GM21576 (cell line): ENCODE measurements around the gene AMBRA1.
"Not testable (repeated sequence)": the region's sequence is repeated elsewhere in the genome, so short reads cannot be mapped to it uniquely, and the experiment has no call there.

ENCODE experiments used
- ATAC-seq: cut with Tn5 transposase; IDR thresholded peaks from one replicate; pipeline ENCODE4 v1.9.1; 2021; ENCODE audit warnings: mild to moderate bottlenecking, moderate library complexity; ENCODE audit not compliant: unreplicated experiment

Gene AMBRA1

DNA sequence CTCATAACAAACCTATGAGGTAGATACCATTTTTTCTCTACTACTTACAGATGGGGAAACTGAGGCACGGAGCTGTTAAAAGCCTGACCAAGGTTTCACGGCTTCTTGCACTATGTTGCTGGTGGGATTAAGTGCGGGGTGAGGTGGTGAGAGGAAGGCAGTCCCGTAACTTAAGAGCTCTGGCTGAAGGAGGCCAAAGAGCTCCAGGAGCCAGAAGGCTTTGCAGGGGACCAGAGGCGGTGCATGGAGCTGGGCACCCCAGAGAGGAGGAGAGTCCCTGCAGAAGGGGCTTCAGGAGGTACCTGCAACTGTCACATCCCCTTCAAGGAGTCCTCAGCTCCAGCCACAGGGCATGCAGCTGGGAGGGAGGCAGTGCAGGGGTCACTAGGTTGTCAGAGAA, 206.4 kb downstream of the AMBRA1 start:
- ATAC-seq, result no peak

GRCh38 chr11:46386674-46387073, 207.1 kb downstream of the AMBRA1 start:
- no peak for ATAC-seq

DNA sequence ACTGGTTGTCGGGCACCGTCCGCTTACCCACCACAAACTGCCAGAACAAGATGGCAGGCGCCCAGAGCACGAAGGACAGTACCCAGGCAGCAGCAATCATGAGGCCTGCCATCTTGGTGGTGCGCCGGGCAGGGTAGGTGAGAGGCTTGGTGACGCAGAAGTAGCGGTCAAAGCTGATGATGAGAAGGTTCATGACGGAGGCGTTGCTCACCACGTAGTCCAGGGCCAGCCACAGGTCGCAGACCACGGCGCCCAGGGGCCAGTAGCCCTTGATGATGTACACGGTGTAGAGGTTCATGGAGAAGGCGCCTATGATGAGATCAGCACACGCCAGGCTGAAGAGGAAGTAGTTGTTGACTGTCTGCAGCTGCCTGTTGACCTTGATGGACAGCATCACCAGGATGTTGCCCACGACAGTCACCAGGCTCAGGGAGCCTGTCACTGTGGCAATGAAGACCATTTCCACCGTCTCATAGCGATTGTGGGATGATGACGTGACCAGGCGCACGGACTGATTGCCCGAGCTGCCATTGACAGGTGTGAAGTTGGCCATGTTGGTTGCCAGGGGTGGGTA, 207.7 kb downstream of the AMBRA1 start:
- no peak for ATAC-seq

DNA sequence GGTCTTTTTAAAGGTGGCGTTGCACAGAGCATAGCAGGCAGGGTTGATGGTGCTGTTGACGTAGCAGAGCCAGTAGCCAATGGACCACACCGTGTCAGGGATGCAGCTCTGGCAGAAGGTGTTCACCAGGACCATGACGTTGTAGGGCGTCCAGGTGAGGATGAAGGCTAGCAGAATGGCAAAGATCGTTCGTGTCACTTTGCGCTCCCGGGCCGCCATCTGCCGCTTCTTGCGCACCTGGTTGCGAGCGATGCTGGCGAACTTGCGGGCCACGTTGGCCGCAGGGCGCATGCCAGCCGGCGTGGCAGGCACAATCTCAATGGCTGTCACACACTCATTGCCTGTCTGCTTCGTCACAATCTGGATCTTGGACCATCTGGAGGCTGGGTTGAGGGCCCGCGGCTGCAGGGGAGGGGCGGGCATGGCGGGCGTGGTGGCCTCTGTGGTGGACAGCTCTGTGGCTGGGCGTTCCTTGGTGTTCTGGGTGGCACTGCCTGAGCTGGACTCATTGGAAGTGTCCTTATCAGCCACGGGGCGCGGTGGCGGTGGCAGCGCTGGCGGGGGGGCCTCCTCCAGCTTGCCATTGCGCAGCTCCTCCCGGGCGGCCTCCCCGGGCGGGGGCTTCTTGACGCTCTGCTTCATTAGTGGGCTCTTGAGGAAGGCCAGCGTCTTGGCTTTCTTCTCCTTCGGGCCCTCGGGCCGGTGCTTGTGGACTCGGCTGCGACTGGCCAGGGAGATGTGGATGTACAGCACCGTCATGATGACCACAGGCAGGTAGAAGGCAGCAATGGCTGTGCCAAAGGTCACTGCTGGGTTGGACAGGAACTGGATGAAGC, 208.4 kb downstream of the AMBRA1 start:
- no peak for ATAC-seq

GRCh38 chr11:46383974-46384701, 209.7 kb downstream of the AMBRA1 start:
- no peak for ATAC-seq

DNA sequence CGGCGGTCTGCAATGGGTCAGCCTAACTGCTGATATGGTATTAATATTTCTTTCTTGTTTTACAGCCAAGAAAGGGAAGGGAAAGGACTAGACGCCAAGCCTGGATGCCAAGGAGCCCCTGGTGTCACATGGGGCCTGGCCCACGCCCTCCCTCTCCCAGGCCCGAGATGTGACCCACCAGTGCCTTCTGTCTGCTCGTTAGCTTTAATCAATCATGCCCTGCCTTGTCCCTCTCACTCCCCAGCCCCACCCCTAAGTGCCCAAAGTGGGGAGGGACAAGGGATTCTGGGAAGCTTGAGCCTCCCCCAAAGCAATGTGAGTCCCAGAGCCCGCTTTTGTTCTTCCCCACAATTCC, 210.4 kb downstream of the AMBRA1 start:
- no peak for ATAC-seq

DNA sequence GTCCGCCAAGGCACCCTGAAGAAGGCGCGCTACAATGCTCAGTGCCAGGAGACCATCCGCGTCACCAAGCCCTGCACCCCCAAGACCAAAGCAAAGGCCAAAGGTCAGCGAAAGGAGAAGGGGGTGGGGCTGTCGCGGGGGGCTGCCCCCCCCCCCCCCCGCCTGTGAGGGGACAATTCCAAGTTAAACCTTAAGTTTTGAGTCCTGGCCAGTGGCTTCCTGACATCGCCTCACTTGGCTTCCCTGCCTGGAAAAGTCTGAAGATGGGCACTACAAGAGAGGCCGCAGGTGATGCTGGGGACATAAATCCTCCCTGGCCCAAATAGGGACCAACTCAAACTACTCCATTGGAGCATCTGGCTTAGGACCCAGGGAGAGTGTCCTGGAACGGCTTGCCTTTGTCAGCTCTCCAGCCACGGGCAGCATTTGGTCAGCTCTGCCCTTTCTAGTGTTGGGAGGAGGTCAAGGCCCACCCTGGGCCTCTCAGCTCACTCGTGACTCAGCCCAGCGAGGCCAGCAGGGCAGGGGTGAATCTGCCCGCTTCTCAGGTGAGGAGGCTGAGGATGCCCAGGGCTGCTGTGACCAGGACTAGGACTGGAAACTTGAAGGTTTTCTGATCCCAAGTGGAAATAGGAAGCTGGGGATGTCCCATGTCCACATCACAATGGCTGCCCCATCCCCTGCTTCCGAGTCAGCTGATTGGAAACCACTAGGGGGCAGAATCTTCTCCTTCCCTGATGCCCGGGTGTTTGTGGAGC, 211.0 kb downstream of the AMBRA1 start:
- ATAC-seq, result no peak

DNA sequence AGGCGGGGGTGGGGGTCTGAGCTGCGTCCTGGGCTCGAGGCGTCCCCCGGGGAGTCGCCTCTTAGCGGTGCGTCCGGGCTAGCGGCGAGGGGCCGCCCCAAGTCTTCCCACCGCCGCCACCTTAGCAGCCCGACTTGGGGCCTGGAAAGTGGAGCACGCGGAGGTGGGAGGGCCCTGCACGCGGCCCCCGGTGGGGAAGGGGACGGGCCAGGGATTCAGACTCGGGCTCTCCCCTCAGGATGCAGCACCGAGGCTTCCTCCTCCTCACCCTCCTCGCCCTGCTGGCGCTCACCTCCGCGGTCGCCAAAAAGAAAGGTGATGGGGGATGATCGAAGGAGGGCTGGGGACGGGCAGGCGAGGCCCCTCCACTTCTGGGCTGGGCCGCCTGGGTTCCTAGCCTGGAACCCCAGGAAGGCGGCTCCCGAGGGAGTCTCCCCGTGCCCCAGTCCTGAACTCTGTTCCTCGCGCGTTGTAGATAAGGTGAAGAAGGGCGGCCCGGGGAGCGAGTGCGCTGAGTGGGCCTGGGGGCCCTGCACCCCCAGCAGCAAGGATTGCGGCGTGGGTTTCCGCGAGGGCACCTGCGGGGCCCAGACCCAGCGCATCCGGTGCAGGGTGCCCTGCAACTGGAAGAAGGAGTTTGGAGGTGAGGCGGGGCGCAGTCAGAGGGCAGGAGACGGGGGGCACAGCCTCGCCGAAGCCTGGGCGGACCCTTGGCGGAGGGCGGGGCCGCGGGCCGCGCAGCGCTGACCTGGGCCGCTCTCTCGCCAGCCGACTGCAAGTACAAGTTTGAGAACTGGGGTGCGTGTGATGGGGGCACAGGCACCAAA, 211.8 kb downstream of the AMBRA1 start:
- ATAC-seq, result no peak

DNA sequence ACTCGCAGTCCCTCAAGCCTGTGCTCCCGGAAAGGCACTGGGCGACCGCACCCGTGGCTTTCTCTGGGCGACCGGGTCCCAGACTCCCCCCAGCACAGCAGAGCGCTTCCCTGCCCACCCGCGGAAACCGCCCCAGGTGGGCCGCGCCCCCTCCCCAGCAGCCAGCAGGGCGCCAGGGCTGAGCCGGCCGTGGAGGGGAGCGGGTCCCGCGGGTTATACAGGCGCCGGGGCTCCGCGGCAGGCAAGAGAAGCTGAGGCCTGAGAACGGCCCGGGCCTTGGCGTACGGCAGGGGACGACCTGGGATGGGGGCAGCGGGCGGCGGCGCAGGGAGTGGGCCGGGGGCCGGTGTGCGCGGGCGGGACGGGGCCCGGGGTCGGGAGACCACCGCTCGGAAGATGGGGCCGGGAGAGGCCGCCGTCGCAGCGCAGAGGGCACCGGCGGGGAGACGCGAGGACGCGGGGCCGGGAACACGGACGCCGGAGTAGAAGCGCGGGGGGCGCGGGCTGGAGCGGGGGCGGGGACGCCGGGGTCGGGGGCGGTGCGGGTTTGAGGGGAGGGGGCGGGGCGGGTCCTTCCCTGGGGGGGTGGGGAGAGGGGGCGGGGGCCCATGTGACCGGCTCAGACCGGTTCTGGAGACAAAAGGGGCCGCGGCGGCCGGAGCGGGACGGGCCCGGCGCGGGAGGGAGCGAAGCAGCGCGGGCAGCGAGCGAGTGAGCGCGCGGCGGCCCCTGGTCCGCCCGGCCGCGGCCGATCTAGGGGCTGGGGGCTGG, 212.6 kb downstream of the AMBRA1 start, which contains the start of gene MDK:
TSS of gene MDK (plus strand) at position 622 of the 771 bp plus-strand sequence. CDS start 389 bp downstream, outside the sequence.
- no peak for ATAC-seq

- no peak for ATAC-seq
These were observed 213.3 kb downstream of the AMBRA1 start for GRCh38 chr11:46380340-46381047.

- ATAC-seq, result not testable (repeated sequence)
These were observed 214.1 kb downstream of the AMBRA1 start for GRCh38 chr11:46379482-46380293.

GRCh38 chr11:46378811-46379481, 214.9 kb downstream of the AMBRA1 start:
- ATAC-seq, result no peak

GRCh38 chr11:46378296-46378695, 215.5 kb downstream of the AMBRA1 start:
- ATAC-seq, result no peak

DNA sequence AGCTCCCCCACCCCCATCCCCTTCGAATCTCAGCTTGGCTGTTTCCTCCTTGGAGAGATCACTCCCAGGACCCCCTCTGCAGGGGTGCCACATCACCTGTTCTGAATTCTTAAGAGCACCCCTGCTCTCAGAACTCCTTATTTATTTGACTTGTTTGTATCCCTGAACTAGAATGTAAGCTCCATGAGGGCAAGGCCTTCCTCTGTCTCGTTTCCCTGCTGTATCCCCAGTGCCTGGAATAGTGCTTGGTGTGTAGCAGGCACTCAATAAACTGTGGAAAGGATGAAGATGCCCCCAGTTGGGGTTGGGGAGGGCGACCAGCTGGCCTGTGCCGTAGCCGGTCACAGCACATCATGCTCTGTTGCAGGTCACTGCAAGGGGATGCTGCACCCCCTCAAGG, 216.0 kb downstream of the AMBRA1 start:
- ATAC-seq, result no peak

DNA sequence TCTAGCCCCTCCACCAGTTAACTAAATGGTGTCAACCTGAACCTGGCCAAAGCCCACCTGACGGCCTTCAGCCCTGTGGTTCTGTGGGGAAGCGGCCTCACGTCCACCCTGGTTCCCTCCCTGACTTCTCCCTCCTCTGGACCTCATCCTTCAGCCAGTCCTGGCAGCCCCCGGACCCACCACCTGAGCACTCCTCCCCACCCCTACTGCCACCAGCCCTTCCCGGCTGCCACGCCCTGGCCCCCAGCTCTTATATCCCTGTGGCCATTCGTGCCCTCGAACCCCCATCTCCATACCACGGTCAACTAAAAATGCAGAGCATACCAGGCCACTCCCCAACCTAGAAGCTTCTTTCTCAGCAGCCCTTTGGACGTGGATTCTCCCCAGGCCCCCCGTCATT, 216.5 kb downstream of the AMBRA1 start:
- no peak for ATAC-seq

DNA sequence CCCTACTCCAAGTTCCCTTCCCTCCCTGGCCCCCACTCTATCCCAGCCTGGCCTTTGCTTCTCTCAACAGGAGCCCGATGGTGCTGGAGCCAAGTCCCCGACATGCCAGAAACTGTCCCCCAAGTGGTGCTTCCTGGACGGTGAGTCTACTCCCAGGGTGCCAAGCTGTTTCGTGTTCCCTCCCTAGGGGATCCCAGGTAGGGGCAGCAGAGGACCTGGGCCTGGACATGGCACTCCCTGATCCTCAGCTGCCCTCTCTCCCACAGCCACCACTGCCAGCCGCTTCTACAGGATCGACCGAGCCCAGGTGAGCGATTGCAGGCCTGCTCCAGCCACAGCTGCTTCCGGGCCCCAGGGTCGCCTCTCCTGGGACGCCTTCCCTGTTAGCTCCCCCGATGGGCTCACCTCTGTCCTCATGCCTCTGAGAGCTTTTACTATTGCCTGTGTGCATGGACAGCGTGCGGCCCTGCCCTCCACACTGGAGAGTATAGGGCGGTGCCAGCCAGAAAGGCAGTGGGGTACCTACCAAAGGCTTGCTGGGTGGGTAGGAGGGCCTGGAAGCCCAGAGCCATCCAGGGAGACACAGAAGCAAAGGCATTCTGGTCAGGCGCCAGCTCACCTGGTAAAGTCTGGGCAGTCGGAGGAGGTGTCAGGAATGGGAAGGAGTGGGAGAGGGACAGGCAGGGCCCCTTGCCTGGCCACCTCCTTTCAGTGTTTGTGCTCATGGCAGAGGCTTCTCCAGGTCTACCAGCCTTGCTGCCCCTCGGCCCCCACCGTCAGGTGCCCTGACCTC, 217.4 kb downstream of the AMBRA1 start:
- no peak for ATAC-seq
